Measurements from ENCODE around the gene BPTF. TPM values are rescaled to one million over a fixed set of nuclear protein-coding genes. Genes with fewer than 3 reads are reported as not detected.

BPTF gene
- polyA plus RNA-seq, 1 of the 3 experiments (the other 2 are of a cell fraction) = 61.4 TPM

DNA sequence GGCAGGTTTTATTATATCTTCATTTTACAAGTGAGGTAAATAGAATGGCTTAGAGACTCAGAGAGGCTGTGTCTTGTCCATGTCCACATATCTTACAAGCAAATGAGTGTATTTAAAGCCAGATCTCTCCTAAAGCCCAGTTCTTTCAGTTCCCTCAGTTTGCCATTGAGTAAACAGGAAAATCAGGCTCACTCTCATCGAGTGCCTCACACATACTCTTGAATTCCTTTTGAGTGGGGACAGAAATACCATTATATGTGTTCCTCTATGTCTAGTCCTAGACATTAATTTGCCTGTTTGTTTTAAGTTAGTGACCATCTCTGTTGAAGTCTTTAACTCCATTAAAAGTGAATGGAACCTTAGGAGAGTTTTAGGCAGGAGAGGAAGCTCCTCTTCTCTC, 40.1 kb downstream of the BPTF start (continued):
- TF ChIP-seq, protein P1, sequence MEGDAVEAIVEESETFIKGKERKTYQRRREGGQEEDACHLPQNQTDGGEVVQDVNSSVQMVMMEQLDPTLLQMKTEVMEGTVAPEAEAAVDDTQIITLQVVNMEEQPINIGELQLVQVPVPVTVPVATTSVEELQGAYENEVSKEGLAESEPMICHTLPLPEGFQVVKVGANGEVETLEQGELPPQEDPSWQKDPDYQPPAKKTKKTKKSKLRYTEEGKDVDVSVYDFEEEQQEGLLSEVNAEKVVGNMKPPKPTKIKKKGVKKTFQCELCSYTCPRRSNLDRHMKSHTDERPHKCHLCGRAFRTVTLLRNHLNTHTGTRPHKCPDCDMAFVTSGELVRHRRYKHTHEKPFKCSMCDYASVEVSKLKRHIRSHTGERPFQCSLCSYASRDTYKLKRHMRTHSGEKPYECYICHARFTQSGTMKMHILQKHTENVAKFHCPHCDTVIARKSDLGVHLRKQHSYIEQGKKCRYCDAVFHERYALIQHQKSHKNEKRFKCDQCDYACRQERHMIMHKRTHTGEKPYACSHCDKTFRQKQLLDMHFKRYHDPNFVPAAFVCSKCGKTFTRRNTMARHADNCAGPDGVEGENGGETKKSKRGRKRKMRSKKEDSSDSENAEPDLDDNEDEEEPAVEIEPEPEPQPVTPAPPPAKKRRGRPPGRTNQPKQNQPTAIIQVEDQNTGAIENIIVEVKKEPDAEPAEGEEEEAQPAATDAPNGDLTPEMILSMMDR (IDR thresholded peaks at IDR 0.05) = no peak

GRCh38 chr17:67867591-67867990, 42.3 kb downstream of the BPTF start:
- 95% methylated on average over 4 of the region's 4 CpGs for WGBS (ENCODE audit: low lambda C conversion rate)
- Histone ChIP-seq H3K27ac (ENCODE audit: low read depth in 2 of 2, low read length in 1 of 2) (peak overlapping the region in 1 of 2 experiments; percentile 75; a peak in 2 of 4 replicates), H3K9me3 (no peaks in the 10 kb centered on the region), H4K20me1 (ENCODE audit: insufficient read depth) (peaks cover 66% of the 10 kb centered on the region), H3K4me2 (no peak overlapping the region), H3K9ac (no peak overlapping the region), H2AFZ (ENCODE audit: low read depth) (no peak overlapping the region), H3K27me3 (ENCODE audit: insufficient read depth) (no peaks in the 10 kb centered on the region), H3K79me2 (ENCODE audit: insufficient read depth) (peaks cover 92% of the 10 kb centered on the region), H3K4me1 (ENCODE audit: control insufficient read depth in 1 of 2, insufficient read depth in 2 of 2, low read depth in 1 of 2, low read length in 1 of 2) (peaks cover 0 to 11% of the 10 kb centered on the region in 2 experiments; a peak in 2 of 4 replicates), H3F3A (replicated peaks; ENCODE audit: insufficient read depth) (peaks cover 2% of the 10 kb centered on the region), H3K4me3 (ENCODE audit: low read depth in 2 of 2, low read length in 1 of 2) (no peak overlapping the region), H3K9me2 (no peaks in the 10 kb centered on the region), H3K36me3 (replicated peaks in 1 of 2; ENCODE audit: control insufficient read depth in 1 of 2, insufficient read depth in 2 of 2, low read length in 1 of 2) (peaks cover 4 to 17% of the 10 kb centered on the region in 2 experiments)
- TF ChIP-seq ELF1 (IDR thresholded peaks at IDR 0.05) = no peak
- CTCF ChIA-PET = no interaction called here
- POLR2A ChIA-PET = no interaction called here
- no peak for DNase-seq

- peak; percentile 76 for DNase-seq
- Histone ChIP-seq H3K4me2 (no peak overlapping the region), H3K4me1 (ENCODE audit: control insufficient read depth in 1 of 2, insufficient read depth in 2 of 2, low read depth in 1 of 2, low read length in 1 of 2) (peaks cover 0 to 11% of the 10 kb centered on the region in 2 experiments; a peak in 2 of 4 replicates), H2AFZ (ENCODE audit: low read depth) (no peak overlapping the region), H4K20me1 (ENCODE audit: insufficient read depth) (peaks cover 61% of the 10 kb centered on the region), H3K9ac (no peak overlapping the region), H3K36me3 (replicated peaks in 1 of 2; ENCODE audit: control insufficient read depth in 1 of 2, insufficient read depth in 2 of 2, low read length in 1 of 2) (peaks cover 4 to 17% of the 10 kb centered on the region in 2 experiments), H3K27me3 (ENCODE audit: insufficient read depth) (no peaks in the 10 kb centered on the region), H3K9me3 (no peaks in the 10 kb centered on the region), H3K79me2 (ENCODE audit: insufficient read depth) (peaks cover 92% of the 10 kb centered on the region), H3K9me2 (no peaks in the 10 kb centered on the region), H3K27ac (ENCODE audit: low read depth in 2 of 2, low read length in 1 of 2) (peak overlapping the region in 1 of 2 experiments; percentile 75; a peak in 2 of 4 replicates), H3F3A (replicated peaks; ENCODE audit: insufficient read depth) (peaks cover 2% of the 10 kb centered on the region), H3K4me3 (ENCODE audit: low read depth in 2 of 2, low read length in 1 of 2) (no peak overlapping the region)
- ChIA-PET POLR2A (no interaction called here), CTCF (interaction anchor here (1.1 to 3.0 kb wide), 2 partner anchors 9 to 24 kb away, joined by 3 to 11 read pairs; no protein-coding TSS in a partner anchor)
- peak; percentile 54 for TF ChIP-seq GATA2 (CRISPR knock-in tag; IDR thresholded peaks at IDR 0.05)
- no peak; the same call in 1 of the 2 replicates for TF ChIP-seq POLR2AphosphoS5 (IDR thresholded peaks at IDR 0.05; ENCODE audit: low read depth, low read length)
- TF ChIP-seq TAF1 (IDR thresholded peaks at IDR 0.05; ENCODE audit: borderline replicate concordance, low read depth, low read length) = no peak
- no peak for TF ChIP-seq RXRA (IDR thresholded peaks at IDR 0.05; ENCODE audit: borderline replicate concordance, low read depth)
- TF ChIP-seq MXI1 (IDR thresholded peaks at IDR 0.05; ENCODE audit: low read depth, low read length) = no peak
- TF ChIP-seq RFX5 (IDR thresholded peaks at IDR 0.05; ENCODE audit: low read length) = no peak
- TF ChIP-seq, protein P1 (IDR thresholded peaks at IDR 0.05) = no peak
- no peak for TF ChIP-seq FOXM1 (IDR thresholded peaks at IDR 0.05; ENCODE audit: low read depth)
- no peak for TF ChIP-seq SMC3 (IDR thresholded peaks at IDR 0.05; ENCODE audit: low read depth, low read length)
- TF ChIP-seq RAD21 (IDR thresholded peaks at IDR 0.05; ENCODE audit: low read length) = no peak; the same call in 1 of the 2 replicates
- TF ChIP-seq, protein P2, sequence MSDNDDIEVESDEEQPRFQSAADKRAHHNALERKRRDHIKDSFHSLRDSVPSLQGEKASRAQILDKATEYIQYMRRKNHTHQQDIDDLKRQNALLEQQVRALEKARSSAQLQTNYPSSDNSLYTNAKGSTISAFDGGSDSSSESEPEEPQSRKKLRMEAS (IDR thresholded peaks at IDR 0.05; ENCODE audit: low read depth) = no peak
- TF ChIP-seq ELF1 (IDR thresholded peaks at IDR 0.05) = no peak
- no peak for TF ChIP-seq ZBTB33 (IDR thresholded peaks at IDR 0.05; ENCODE audit: borderline replicate concordance, low read depth)
- TF ChIP-seq RCOR1 (IDR thresholded peaks at IDR 0.05; ENCODE audit: low read length) = peak; percentile 92
- no peak for TF ChIP-seq TEAD4 (IDR thresholded peaks at IDR 0.05; ENCODE audit: borderline replicate concordance, insufficient read depth)
- peak; percentile 71 for TF ChIP-seq TCF12 (IDR thresholded peaks at IDR 0.05)
- TF ChIP-seq, protein P3, sequence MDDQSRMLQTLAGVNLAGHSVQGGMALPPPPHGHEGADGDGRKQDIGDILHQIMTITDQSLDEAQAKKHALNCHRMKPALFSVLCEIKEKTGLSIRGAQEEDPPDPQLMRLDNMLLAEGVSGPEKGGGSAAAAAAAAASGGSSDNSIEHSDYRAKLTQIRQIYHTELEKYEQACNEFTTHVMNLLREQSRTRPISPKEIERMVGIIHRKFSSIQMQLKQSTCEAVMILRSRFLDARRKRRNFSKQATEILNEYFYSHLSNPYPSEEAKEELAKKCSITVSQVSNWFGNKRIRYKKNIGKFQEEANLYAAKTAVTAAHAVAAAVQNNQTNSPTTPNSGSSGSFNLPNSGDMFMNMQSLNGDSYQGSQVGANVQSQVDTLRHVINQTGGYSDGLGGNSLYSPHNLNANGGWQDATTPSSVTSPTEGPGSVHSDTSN (IDR thresholded peaks at IDR 0.05) = no peak
- TF ChIP-seq NRF1 (IDR thresholded peaks at IDR 0.05; ENCODE audit: low read depth, low read length) = no peak
- no peak for TF ChIP-seq EZH2phosphoT487 (IDR thresholded peaks at IDR 0.05; ENCODE audit: borderline replicate concordance, low read depth)
Measured at GRCh38 chr17:67868176-67868575, 42.9 kb downstream of the BPTF start.

All from SK-N-SH (cell line).